HepG2 (cell line): ENCODE results near the gene CORO1C. TPM values are rescaled to one million over a fixed set of nuclear protein-coding genes. Genes with fewer than 3 reads are reported as not detected.

Source experiments
- ATAC-seq: fragments of 200-7000 bp; cut with Tn5 transposase; 3 replicates; pipeline ENCODE4 v1.9.1; 2020; ENCODE audit warnings: mild to moderate bottlenecking, moderate library complexity
- BruUV-seq: library from RNA; stranded (reverse); fragments of 400-500 nt; replicated peaks from 2 replicates; lab custom pipeline; 2021; lab: Mats Ljungman, UMichigan
- CTCF ChIA-PET: fragments of 300-600 bp; formaldehyde crosslinking; extraction: SDS; loops from one replicate; lab custom pipeline; 2021; ENCODE audit warnings: low total read pairs, inconsistent platforms, low intra/inter-chr PET ratio; lab: Yijun Ruan, JAX
- POLR2A ChIA-PET: fragments of 350-600 bp; sonication (Branson Sonifier 250); formaldehyde crosslinking; loops from one replicate; lab custom pipeline; 2020; ENCODE audit warnings: antibody characterized with exemption, inconsistent platforms; lab: Yijun Ruan, JAX
- DNase-seq: peaks from one replicate; pipeline ENCODE4 v3.0.0-alpha.2; 2015; ENCODE audit warnings: low spot score
- FAIRE-seq: peaks from 3 replicates; lab custom pipeline; 2011; peaks lifted over from hg19 to GRCh38; lab: Jason Lieb, UNC
- H2AFZ ChIP-seq: one replicate; pipeline ENCODE4 v1.6.1; 2011; ENCODE audit warnings: low read length, inconsistent platforms
- H3K27ac ChIP-seq: fragments of 300-600 bp; 3 replicates; pipeline ENCODE4 v1.8.0; 2011; ENCODE audit warnings: mixed run types, mild to moderate bottlenecking, mixed read lengths, low read length, inconsistent platforms; ENCODE audit not compliant: insufficient read depth; ENCODE audit errors: extremely low read length
- H3K27me3 ChIP-seq, 2 experiments: fragments of 200-600 bp in 1 of 2; 2 replicates in 1 of 2; 3 replicates in 1 of 2; pipeline versions ENCODE4 v1.6.0 to v1.8.0; 2011; ENCODE audit warnings: low read length in 2 of 2, mild to moderate bottlenecking in 2 of 2, moderate library complexity in 2 of 2, inconsistent platforms in 1 of 2; ENCODE audit not compliant: insufficient read depth in 2 of 2, control insufficient read depth in 1 of 2
- H3K36me3 ChIP-seq, 2 experiments: fragments of 200-600 bp in 1 of 2; replicated peaks in 1 of 2; 2 replicates in 1 of 2; 3 replicates in 1 of 2; pipeline versions ENCODE4 v1.5.1 to v1.8.0; 2011; ENCODE audit warnings: low read length in 2 of 2, inconsistent platforms in 1 of 2; ENCODE audit not compliant: insufficient read depth in 2 of 2, control insufficient read depth in 1 of 2
- H3K4me1 ChIP-seq: 2 replicates; pipeline ENCODE4 v1.5.1; 2012; ENCODE audit warnings: low read length, inconsistent platforms; ENCODE audit not compliant: insufficient read depth
- H3K4me2 ChIP-seq: 2 replicates; pipeline ENCODE4 v1.6.0; 2011; ENCODE audit warnings: low read depth, low read length, inconsistent platforms
- H3K4me3 ChIP-seq, 3 experiments: fragments of 200-600 bp in 1 of 3; sonication (generic), shearing (Covaris generic) in 1 of 3; replicated peaks in 1 of 3; 2 replicates each; pipeline ENCODE4 v1.5.1; 2011 to 2016; ENCODE audit warnings: low read length in 3 of 3, inconsistent platforms in 2 of 3, low read depth in 2 of 3, mild to moderate bottlenecking in 2 of 3, control low read depth in 1 of 3, mixed read lengths in 1 of 3; ENCODE audit not compliant: insufficient read depth in 1 of 3
- H3K79me2 ChIP-seq: one replicate; pipeline ENCODE4 v1.6.1; 2011; ENCODE audit warnings: low read length, inconsistent platforms; ENCODE audit not compliant: insufficient read depth
- H3K9ac ChIP-seq: 2 replicates; pipeline ENCODE4 v1.6.0; 2011; ENCODE audit warnings: mild to moderate bottlenecking, low read depth, low read length, inconsistent platforms; ENCODE audit not compliant: insufficient read depth
- H3K9me3 ChIP-seq: 2 replicates; pipeline ENCODE4 v1.5.1; 2012; ENCODE audit warnings: mild to moderate bottlenecking, low read length
- H4K20me1 ChIP-seq: 2 replicates; pipeline ENCODE4 v1.6.0; 2011; ENCODE audit warnings: inconsistent platforms, mild to moderate bottlenecking, low read length, moderate library complexity; ENCODE audit not compliant: insufficient read depth
- HNF4A ChIP-seq: sonication (generic); formaldehyde crosslinking; IDR thresholded peaks from 2 replicates; pipeline ENCODE4 v1.4.0; 2020; ENCODE audit warnings: missing genetic modification reagents
- KDM5A ChIP-seq: fragments of 200-600 bp; sonication (generic); IDR thresholded peaks from 2 replicates; pipeline ENCODE4 v1.7.0; 2018; ENCODE audit warnings: antibody characterized with exemption, mild to moderate bottlenecking, low read length, borderline replicate concordance
- KMT2B ChIP-seq: IDR thresholded peaks from 2 replicates; pipeline ENCODE4 v1.6.1; 2016; ENCODE audit warnings: missing genetic modification reagents, missing compliant biosample characterization
- THYN1 ChIP-seq: sonication (generic); formaldehyde crosslinking; IDR thresholded peaks from 2 replicates; pipeline ENCODE4 v1.8.1; 2023; ENCODE audit warnings: low read depth, mild to moderate bottlenecking, moderate library complexity, missing genetic modification reagents, borderline replicate concordance
- ZFP37 ChIP-seq: sonication (generic); formaldehyde crosslinking; IDR thresholded peaks from 2 replicates; pipeline ENCODE4 v1.4.0; 2020; ENCODE audit warnings: missing genetic modification reagents, borderline replicate concordance
- ZMYM3 ChIP-seq: sonication (generic); formaldehyde crosslinking; IDR thresholded peaks from 2 replicates; pipeline ENCODE4 v1.5.1; 2020; ENCODE audit warnings: mild to moderate bottlenecking, missing genetic modification reagents
- ZNF253 ChIP-seq: sonication (generic); formaldehyde crosslinking; IDR thresholded peaks from 2 replicates; pipeline ENCODE4 v1.8.0; 2022; ENCODE audit warnings: mild to moderate bottlenecking, missing genetic modification reagents, borderline replicate concordance
- ZNF616 ChIP-seq: sonication (generic); formaldehyde crosslinking; IDR thresholded peaks from 2 replicates; pipeline ENCODE4 v1.5.0; 2020; ENCODE audit warnings: low read depth, mild to moderate bottlenecking, missing genetic modification reagents
- WGBS: methylation state at CpG from one replicate; pipeline ENCODE4 v1.1.6; 2017; ENCODE audit warnings: low lambda C conversion rate; 5-methylcytosine and 5-hydroxymethylcytosine counted together
- in situ Hi-C: cut with HindIII; loops from 2 replicates; pipeline ENCODE4 v1.10.0; 2017; ENCODE audit warnings: low pct_unique_long_range_greater_than_20kb; ENCODE audit not compliant: extremely low pct_ligation_motif_present
- intact Hi-C: fragments of 100-400 bp; cut with micrococcal nuclease; formaldehyde crosslinking; loops from one replicate; pipeline ENCODE4 v1.10.0; 2022; ENCODE audit not compliant: unreplicated experiment
- polyA plus RNA-seq, 8 experiments: library from polyadenylated mRNA; depleted of rRNA in 3 of 8; stranded (reverse) in 7 of 8; unstranded in 1 of 8; fragments of >200 nt; fragmentation: Illumina TruSeq in 4 of 8; extraction: Trizol in 4 of 8; gene quantifications; 2 replicates each; pipeline versions ENCODE4 v1.2.1 to v1.2.3, GENCODE V29; 2011 to 2016; ENCODE audit warnings: low read depth in 4 of 8, missing spikeins in 1 of 8, mixed read lengths in 1 of 8; ENCODE audit not compliant: insufficient read depth in 1 of 8
- total RNA-seq, 5 experiments: library from RNA; depleted of rRNA; stranded (reverse); fragments of >200 nt; fragmentation: Illumina TruSeq; extraction: Trizol; gene quantifications; 2 replicates each; pipeline ENCODE4 v1.2.3, GENCODE V29; 2016; ENCODE audit warnings: low read depth in 1 of 5
- TF ChIP-seq, protein P1 (sequence below): IDR thresholded peaks from 2 replicates; pipeline ENCODE4 v1.6.1; 2012; ENCODE audit warnings: inconsistent platforms
- TF ChIP-seq, protein P2 (sequence below): sonication (generic); formaldehyde crosslinking; IDR thresholded peaks from 2 replicates; pipeline ENCODE4 v1.4.0; 2020; ENCODE audit warnings: mild to moderate bottlenecking, missing genetic modification reagents
- TF ChIP-seq, protein P3 (sequence below): sonication (generic); formaldehyde crosslinking; IDR thresholded peaks from 2 replicates; pipeline ENCODE4 v1.5.1; 2020; ENCODE audit warnings: mild to moderate bottlenecking, missing genetic modification reagents, moderate library complexity
- TF ChIP-seq, protein P4 (sequence below): sonication (generic); formaldehyde crosslinking; IDR thresholded peaks from 2 replicates; pipeline ENCODE4 v1.5.0; 2020; ENCODE audit warnings: missing genetic modification reagents

CORO1C gene
- total and polyA plus RNA-seq, 2 of the 13 experiments (the other 11 are each of a cell fraction or from before 2014, with no cell fraction given), result 73.7 to 131 TPM

DNA sequence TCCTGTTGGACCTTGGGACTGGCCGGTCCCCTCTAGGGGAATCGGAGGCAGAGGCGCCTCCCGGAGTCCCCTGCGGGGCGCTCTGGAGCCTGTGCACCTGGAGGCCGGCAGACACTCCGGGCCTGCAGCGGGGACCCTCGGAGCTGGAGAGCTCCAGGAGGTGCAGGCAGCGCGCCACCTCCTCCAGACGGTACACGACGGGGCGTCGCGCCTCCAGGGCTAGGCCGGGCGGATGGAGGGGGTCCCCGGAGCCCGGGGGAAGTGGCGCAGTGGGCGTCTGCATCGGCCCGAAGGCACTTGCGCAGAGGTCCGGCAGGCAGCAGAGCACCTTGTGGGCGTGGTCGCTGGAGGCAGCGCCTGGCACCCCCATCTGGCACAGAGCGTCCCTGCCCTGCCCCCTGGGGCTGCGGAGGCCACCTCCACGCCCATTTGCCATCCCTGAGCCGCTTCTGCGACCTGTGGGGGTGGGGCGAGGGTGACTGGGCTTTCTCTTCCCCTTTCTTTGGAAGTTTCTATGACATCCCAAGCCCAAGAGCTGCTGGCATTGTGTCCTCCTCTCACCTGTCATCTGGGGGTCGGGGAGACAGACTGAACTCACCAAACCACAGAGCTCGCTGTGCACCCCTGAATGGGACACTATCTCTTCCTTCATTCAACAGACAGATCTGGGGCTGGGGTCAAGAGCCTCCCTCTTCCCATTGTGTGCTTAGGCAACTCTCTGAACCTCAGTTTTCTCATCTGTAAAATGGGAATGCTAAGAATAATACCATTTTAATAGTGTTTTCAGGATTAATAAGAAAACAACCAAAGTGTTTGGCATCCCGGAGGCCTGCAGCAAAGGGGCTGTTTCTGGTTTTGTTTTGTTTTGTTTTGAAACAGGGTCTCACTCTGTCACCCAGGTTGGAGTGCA lies 37.5 kb upstream of the CORO1C start:
- H4K20me1 ChIP-seq, result no peaks in the 10 kb centered on the region
- intact Hi-C loops, result no loop called here
- ChIA-PET CTCF (no interaction called here), POLR2A (interaction anchor here (1.0 kb wide), 1 partner anchor 35 kb away, joined by 3 read pairs; no protein-coding TSS in a partner anchor)
- peak overlapping the region; percentile 88 for H3K4me2 ChIP-seq
- H3K4me1 ChIP-seq, result peaks cover 89% of the 10 kb centered on the region
- no peaks in the 10 kb centered on the region for H3K9me3 ChIP-seq
- H2AFZ ChIP-seq, result no peak overlapping the region
- no peaks in the 10 kb centered on the region for H3K79me2 ChIP-seq
- FAIRE-seq (no peak), DNase-seq (peak; percentile 33), ATAC-seq (peak; percentile 72)
- H3K27me3 ChIP-seq, result no peaks in the 10 kb centered on the region
- in situ Hi-C loops, result no loop called here
- H3K4me3 ChIP-seq, result peak overlapping the region; percentile 53 to 82 (median 66)
- no peak overlapping the region for H3K27ac ChIP-seq
- BruUV-seq, result no TSS peak
- H3K36me3 ChIP-seq, result no peaks in the 10 kb centered on the region
- H3K9ac ChIP-seq, result peak overlapping the region; percentile 41
- WGBS, result 26% methylated on average over 3 of the region's 40 CpGs
- TF ChIP-seq ZMYM3 (CRISPR knock-in tag) (peak; percentile 86), ZNF616 (CRISPR knock-in tag) (no peak), ZFP37 (CRISPR knock-in tag) (no peak), KDM5A (no peak), KMT2B (CRISPR knock-in tag) (0 out of 2 replicates have a peak, but pooled peaks have one; percentile 28), HNF4A (CRISPR knock-in tag) (no peak), ZNF253 (CRISPR knock-in tag) (no peak), THYN1 (CRISPR knock-in tag) (no peak)
- TF ChIP-seq, protein P1, sequence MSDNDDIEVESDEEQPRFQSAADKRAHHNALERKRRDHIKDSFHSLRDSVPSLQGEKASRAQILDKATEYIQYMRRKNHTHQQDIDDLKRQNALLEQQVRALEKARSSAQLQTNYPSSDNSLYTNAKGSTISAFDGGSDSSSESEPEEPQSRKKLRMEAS, result peak; percentile 19; the same call in 1 of the 2 replicates
- TF ChIP-seq, protein P2, sequence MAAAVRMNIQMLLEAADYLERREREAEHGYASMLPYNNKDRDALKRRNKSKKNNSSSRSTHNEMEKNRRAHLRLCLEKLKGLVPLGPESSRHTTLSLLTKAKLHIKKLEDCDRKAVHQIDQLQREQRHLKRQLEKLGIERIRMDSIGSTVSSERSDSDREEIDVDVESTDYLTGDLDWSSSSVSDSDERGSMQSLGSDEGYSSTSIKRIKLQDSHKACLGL (CRISPR knock-in tag), result peak; percentile 63; the same call in 1 of the 2 replicates
- TF ChIP-seq, protein P3, sequence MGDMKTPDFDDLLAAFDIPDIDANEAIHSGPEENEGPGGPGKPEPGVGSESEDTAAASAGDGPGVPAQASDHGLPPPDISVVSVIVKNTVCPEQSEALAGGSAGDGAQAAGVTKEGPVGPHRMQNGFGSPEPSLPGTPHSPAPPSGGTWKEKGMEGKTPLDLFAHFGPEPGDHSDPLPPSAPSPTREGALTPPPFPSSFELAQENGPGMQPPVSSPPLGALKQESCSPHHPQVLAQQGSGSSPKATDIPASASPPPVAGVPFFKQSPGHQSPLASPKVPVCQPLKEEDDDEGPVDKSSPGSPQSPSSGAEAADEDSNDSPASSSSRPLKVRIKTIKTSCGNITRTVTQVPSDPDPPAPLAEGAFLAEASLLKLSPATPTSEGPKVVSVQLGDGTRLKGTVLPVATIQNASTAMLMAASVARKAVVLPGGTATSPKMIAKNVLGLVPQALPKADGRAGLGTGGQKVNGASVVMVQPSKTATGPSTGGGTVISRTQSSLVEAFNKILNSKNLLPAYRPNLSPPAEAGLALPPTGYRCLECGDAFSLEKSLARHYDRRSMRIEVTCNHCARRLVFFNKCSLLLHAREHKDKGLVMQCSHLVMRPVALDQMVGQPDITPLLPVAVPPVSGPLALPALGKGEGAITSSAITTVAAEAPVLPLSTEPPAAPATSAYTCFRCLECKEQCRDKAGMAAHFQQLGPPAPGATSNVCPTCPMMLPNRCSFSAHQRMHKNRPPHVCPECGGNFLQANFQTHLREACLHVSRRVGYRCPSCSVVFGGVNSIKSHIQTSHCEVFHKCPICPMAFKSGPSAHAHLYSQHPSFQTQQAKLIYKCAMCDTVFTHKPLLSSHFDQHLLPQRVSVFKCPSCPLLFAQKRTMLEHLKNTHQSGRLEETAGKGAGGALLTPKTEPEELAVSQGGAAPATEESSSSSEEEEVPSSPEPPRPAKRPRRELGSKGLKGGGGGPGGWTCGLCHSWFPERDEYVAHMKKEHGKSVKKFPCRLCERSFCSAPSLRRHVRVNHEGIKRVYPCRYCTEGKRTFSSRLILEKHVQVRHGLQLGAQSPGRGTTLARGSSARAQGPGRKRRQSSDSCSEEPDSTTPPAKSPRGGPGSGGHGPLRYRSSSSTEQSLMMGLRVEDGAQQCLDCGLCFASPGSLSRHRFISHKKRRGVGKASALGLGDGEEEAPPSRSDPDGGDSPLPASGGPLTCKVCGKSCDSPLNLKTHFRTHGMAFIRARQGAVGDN (CRISPR knock-in tag), result peak; percentile 76
- TF ChIP-seq, protein P4, sequence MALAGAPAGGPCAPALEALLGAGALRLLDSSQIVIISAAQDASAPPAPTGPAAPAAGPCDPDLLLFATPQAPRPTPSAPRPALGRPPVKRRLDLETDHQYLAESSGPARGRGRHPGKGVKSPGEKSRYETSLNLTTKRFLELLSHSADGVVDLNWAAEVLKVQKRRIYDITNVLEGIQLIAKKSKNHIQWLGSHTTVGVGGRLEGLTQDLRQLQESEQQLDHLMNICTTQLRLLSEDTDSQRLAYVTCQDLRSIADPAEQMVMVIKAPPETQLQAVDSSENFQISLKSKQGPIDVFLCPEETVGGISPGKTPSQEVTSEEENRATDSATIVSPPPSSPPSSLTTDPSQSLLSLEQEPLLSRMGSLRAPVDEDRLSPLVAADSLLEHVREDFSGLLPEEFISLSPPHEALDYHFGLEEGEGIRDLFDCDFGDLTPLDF (CRISPR knock-in tag), result no peak
